Hematopoietic multipotent progenitor cell treated with erythropoietin and hydrocortisone succinate and interleukin-3 and kit ligand, for 15 days (in vitro differentiated cells): ENCODE data around the gene KLHL29.

Source experiments
- DNase-seq: peaks from one replicate; pipeline ENCODE4 v3.0.0-alpha.2; 2015; ENCODE audit warnings: low spot score

The KLHL29 gene

GRCh38 chr2:23659773-23660172, 274.8 kb downstream of the KLHL29 start:
- DNase-seq: no peak

DNA sequence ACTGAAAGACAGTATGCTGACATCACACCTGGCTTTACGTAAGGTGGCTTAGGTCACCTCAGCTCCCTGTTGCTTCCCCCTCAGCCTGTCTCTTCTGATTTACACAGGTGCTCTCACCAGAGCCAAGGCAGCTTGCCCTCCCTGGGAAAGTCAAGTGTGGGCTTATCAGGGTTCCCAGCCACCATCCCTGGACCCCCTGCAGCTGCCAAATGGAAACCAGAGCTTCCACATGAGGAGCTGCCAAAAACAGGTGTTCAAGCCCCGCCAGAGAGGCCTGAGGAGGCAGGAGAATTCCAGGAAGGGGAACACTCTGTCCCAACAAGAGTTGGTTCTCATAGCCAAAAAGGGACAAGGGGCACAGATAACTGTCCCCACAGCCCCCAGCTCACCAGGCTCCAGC, 275.3 kb downstream of the KLHL29 start:
- DNase-seq: no peak

GRCh38 chr2:23661276-23662050, 276.5 kb downstream of the KLHL29 start:
- DNase-seq: no peak

GRCh38 chr2:23662466-23662865, 277.5 kb downstream of the KLHL29 start:
- DNase-seq: no peak

- no peak for DNase-seq
These were observed 278.3 kb downstream of the KLHL29 start for GRCh38 chr2:23662941-23663920.

- no peak for DNase-seq
These were observed 279.2 kb downstream of the KLHL29 start for GRCh38 chr2:23664066-23664788.

DNA sequence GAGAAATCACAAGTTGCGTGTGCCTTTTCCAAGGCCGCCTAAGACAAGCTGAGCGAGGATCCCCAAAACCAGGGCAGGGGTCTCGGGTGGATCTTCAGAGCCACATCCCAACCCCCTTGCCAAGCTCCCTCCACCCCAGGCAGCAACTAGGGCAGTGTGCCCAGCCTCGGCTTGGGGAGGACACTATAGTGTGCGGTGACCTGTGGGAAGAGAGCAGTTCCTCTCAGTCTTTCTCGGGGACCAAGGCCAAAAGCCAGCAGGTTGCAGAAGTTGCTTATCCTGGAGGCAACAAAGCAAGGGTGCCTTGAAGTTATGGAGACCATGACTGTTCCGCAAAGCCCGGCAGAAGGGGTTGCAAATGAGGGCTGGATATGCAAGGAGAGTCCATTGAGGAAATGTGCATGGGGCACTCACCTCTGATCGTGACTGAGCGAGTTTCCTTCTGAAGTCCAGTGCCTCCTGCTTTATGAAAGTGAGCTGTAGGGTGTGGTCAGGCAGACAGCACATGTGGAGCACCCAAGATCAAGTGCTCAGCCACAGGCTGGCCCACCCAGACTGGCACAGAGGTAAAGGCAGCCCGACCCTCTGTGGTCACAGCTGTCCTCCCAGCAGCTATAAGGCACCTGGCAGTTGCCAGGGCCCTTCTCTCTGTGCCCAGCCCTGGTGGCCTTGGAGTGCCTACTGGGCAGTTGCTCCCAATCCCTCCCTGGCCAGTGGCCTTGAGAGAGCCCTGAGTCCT, 281.4 kb downstream of the KLHL29 start:
- no peak for DNase-seq

- no peak for DNase-seq
These were observed 282.0 kb downstream of the KLHL29 start for GRCh38 chr2:23666980-23667357.

DNA sequence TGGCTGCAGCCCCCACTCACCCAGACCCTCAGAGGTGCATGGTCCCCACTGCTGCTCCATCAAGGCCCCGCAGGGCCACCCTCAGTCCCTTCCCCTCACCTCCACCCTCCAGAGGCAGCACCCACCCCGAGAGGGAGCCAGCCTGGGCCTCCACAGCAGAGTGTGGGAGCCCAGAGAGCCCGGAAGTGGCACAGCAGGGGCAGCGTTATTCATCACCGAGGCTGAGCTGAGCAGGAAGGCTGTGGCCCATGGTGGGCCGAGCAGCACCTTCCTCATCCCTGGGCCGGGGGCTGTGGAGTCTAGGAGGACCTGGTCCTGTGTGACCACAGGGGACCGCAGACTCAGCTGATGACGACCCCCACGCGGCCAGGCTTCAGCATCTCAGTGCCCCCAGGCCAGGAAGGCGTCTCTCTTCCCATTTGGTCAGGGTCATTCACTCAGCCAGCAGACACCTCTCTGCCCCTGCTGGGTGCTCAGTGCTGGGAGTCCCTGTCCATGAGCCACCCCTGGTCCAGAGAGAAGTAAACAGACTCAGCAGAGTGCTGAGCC, 283.9 kb downstream of the KLHL29 start:
- DNase-seq: no peak

GRCh38 chr2:23669413-23670244, 284.6 kb downstream of the KLHL29 start:
- DNase-seq: no peak

GRCh38 chr2:23670245-23670592, 285.2 kb downstream of the KLHL29 start:
- DNase-seq: no peak

GRCh38 chr2:23673082-23673481, 288.1 kb downstream of the KLHL29 start:
- no peak for DNase-seq

- peak; percentile 12 for DNase-seq
These were observed 289.1 kb downstream of the KLHL29 start for GRCh38 chr2:23673830-23674679.

- DNase-seq: no peak
These were observed 290.5 kb downstream of the KLHL29 start for GRCh38 chr2:23675506-23675905.

- DNase-seq: no peak
These were observed 292.9 kb downstream of the KLHL29 start for GRCh38 chr2:23677836-23678235.

- DNase-seq: no peak
These were observed 294.1 kb downstream of the KLHL29 start for GRCh38 chr2:23679044-23679443.

GRCh38 chr2:23680951-23681350, 296.0 kb downstream of the KLHL29 start:
- DNase-seq: no peak

- DNase-seq: no peak
These were observed 296.6 kb downstream of the KLHL29 start for GRCh38 chr2:23681356-23682140.

DNA sequence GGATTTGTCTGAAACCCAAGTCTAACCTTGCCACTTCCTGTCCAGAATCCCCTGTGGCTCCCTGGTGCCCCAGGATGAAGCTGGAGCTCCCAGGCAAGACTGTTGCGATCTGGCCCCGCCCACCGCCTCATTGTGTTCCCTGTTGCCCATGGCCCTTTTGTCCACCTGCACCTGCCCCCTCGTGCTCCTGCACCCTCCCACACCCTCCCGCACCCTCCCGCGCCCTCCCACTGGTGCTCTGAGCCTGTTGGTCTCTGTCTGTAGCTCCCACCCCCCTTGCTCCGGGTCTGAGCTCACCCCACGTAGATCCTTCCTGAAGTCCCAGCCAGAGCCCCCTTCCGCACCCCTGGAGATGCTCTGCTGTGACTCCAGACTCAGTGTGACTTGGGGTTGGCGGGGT, 297.5 kb downstream of the KLHL29 start:
- DNase-seq: no peak
